HG03575 (cell line): ENCODE results near the gene PRR15L.

Source experiments
- ATAC-seq: cut with Tn5 transposase; IDR thresholded peaks from one replicate; pipeline ENCODE4 v1.9.1; 2021; ENCODE audit not compliant: unreplicated experiment, insufficient number of reproducible peaks, low FRiP score; ENCODE audit errors: extremely low read depth

Gene PRR15L

DNA sequence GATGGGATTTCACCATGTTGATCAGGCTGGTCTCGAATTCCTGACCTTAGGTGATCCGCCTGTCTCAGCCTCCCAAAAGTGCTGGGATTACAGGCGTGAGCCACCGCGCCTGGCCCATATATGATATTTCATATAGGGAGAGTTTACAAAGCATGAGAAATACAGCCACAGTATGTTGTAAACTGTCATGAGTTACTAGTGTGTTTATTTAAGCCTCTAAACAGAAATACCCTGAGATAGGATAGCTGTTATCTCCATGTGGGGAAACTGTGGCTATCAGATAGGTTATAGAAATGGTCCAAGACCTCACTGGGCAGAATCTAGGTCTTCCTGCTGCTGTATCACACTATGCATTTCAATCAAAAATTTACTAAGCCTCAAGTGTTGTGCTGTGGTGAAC, 11.2 kb upstream of the PRR15L start:
- ATAC-seq: no peak

DNA sequence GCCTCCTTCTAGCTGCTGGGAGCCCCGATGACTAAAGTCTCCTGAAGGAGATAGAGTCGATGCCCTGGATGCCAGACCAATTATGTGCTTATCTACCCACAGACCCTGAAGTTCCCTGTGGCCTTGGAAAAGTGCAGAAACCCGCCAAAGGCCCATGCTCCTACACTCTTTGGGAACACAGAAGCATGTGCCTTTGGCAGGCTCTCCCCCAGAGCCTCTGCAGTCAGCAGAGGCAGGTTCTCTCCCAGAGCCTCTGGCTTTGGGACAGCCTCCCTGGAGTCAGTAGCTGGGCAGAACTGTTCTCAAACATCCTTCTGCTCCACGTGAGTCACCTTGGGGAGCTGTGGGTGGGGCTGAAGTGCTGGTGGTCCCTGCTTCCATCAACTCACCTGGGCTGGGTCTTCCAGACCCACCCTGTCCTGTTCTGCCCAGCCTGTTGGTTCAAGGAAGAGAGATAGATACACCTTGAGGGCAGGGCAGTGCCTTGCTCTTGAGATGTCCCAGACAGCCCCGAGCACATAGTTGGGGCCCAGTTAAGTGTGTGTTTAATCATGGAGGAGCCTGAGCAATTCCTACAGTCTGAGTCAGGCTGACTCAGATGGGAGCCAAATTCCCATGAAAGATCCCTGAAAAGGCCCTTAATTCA, 10.0 kb upstream of the PRR15L start:
- ATAC-seq: no peak

DNA sequence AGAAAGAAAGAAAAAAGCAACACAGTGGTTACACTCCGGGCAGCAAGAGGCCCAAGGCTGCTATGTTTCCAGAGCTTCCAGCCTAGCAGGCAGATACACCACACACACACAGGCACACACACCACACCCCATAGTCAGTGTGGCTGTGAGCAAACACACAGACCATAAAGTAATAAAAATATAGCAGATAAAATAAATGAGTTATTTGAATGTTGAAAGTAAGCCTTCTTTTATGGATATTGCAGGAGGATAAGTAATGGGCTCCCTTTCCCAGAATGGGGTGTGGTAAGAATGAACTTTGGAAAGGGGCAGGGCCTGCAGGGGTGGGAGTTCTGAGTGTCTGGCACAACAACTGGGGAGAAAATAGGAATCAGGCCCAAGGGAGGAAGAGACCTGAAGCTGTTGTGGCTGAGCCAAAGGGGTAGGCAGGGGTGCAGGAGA, 8.4 kb upstream of the PRR15L start:
- ATAC-seq: no peak

DNA sequence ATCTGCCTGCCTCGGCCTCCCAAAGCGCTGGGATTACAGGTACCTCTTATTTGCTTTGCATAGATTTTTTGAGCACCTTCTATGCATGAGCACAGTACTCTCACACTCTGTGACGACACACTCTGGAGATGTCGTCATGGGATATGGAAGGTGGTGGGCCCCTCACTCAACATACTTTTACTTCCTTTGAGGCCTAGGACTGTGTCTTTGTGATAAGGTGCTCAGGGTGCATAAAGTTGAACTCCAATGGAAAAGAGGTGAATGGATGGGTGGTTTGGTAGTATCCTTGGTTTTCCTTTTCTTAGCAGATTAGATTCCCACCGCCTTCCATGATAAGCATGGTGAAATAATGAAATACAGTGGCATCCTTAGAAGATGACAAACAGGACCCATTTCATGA, 7.2 kb upstream of the PRR15L start:
- no peak for ATAC-seq

DNA sequence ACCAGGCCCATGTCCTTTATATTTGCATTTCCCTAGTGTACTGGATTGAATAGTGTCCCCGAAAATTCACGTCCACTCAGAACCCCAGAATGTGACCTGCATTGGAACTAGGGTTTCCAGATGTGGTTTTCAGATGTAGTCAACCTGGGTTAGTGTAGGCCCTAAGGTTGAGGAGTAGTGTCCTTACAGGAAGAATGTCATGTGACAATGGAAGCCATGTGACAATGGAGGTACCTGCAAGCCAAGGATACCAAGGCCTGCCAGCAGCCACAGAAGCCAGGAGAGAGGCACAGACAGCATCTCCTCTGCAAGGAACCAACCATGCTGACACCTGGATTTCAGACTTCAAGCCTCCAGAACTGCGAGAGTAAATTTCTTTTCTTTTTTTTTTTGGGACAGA, 5.2 kb upstream of the PRR15L start:
- ATAC-seq: no peak

DNA sequence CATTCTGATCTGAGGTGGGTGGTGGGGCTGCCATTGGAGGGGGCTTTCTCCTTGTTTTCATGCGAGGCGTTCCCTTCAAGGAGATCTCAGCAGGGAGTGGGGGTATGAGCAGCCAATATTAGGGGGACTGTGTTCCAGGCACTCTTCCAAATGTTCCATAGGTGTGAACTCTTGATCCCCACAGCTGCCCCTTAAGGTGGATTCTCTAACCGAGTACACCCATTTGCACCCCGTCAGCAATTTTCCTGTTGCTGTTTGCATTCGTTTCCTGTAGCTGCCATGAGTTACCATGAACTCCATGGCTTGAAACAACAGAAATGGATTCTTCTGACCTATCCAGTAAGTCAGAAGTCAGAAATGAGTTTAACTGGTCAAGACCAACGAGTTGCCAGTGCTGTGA, 3.7 kb upstream of the PRR15L start:
- no peak for ATAC-seq

DNA sequence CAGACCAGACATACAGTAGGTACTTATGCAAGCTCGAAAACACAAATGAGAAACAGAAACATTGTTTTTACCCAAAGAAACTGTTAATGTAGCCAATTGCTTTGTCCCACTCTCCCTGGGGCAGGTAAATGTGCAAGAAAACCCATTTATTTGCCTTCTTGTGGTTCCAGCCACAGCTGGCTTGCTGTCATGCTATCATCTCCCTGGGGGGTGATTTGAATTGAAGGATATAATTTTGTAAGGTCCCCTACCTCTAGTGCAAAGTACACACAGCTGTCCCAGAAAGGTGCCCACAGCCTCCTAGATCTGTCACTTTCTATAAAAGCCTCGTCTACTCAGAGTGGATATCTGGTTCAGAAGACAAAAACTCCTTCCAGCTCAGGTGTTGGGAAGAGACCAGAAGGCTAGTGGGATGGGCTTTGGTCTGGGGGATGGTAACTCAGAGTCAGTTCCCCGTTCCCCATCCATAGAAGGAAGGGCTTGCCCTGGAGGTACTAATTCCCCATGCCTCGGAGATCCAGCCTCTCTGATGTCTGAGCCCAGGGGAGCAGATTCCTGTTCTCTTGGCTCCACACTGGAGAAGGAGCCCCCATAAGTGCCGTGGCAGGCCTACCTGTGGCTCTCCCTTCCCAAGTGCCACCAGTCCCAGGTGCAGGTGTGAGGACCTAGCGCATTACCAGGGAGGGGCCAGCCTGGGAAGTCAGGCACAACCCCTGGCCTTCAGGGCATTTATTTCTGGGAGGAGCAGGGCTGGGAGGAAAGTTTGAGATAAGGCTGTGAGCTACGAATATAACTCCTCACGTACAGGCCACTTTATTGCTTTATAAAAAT, 2.4 kb upstream of the PRR15L start:
- no peak for ATAC-seq

DNA sequence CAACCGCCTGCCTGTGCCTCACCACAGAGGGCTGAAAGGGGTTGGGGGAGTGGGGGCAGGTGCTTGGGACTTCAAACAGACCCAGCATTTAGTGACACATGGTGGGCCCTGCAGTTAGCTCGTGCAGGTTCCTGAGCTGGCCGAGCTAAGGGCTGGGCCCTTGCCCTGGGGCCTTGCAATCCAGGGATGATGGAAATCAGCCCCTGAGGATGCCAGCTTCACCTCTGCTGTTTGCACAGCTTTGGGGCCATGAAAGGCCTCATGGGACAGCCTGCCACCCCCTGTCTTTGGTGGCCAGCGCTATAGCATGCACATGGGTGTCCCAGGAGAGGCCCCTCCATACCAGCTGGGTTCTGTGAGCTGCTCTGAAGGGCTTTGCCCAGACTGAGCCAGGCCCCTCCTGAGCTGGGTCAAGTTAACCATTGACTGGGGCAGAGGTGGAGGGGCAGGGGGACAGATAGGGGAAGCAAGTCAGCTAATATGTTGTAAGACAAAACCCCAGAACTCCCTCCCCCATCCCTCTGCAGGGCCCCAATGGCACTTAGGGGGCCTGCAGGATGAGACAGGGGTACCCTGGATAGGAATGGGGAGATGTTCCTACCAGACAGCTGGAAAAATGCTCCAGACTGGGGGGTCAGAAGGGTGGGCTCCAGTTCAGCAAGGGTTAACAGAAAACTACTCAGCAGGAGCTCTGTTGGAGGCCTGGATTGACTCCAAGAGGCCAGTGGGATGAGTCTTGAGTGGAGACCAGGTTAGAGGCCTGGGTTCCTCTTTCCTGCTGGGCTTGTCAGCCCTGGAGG, 692 bp downstream of the PRR15L start:
- ATAC-seq: no peak

DNA sequence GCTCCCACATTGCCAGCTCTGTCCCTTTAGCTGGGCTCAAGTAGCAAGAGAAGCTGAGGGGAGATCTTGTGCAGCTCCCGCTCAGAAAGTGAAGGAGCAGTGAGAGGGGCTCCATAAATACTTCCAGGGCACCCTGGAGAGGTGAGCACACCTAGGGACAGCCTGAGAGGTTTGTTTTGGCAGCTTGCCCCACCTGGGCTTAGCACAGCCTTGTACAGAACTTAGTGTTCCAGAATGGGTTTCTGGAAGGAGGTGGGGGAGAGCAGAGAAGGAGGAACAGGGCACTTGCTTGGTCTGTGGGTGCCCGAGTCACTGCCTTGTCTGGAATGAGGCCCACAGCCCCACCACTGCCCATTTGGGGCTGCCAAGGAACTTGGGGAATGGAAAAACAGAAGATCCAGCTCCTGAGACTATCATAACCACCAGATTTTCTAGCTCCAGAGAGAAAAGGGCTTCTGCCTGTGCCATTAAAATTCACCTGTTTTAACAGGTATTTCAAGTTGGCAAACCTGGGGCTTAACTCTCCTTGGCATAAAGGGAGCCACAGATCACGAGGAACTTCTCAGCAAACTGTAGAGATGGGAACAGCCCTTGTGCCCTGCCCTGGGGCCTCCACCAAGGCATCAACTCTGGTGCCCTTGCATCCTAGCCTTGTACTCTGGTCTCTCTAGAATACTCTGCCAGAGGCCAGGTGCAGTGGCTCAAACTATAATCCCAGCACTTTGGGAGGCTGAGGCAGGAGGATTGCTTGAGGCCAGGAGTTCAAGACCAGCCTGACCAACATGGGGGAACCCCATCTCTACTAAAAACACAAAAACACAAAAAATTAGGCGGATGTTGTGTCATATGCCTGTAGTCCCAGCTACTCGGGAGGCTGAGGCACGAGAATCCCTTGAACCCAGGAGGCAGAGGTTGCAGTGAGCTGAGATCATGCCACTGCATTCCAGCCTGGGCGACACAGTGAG, 1.9 kb downstream of the PRR15L start:
- ATAC-seq: no peak

DNA sequence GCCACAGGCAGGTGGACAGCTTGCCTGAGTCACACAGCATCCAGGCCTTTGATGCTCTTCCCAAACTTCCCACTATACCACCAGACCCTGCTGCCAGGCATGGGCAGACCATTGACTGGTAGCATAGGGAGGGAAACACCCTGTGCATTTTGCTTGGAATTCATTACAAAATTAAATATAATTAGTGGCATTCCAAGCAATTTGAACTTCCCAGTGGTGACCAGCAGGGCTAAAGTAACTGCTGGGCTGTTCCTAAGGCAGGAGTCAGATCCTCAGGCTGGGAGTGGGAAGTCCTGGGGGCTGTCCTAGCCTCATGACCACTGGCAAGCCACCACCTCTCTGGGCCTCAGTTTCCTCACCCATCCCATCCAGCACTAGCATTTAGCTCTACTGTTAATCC, 3.8 kb downstream of the PRR15L start:
- no peak for ATAC-seq

DNA sequence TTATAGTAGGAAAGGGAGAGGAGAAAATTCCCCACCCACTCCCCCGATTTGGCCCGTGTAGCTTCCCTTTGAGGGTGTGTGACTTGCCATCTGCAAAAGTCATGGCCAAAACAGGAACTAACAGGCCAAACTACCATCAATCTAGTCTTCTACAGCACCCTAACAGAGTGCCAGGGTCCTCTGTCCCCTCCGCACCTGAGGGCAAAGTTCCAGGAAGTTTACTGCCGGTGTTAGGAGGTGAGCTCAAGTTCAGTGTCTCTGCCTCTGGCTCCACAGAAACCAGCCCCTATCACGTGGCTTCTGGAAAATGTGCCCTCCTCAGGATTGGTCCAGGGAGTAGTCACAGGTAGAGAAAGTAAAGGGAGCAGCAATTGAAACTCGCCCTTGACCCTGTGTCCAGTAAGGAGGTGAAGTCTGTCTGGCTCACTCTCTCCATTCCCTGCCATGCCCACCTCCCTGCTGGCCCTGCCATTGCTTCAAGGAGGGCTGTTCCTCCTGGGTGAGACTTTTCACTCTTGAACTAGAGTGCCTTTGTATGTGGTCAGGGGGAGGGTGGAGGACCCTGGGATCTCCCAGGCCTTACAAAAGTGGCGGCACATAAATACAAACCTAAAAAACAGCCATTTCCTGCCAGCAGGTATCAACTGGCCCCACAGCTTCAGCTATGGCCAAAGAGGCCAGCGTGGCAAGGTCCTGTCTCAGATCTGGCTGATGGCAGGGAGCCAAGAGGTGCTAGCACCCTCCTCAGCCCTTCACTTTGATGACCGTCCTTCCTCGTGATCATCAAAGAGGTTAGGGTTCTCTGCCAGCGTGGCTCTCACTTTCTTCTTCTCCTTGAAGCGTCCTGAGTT, 5.3 kb downstream of the PRR15L start:
- no peak for ATAC-seq

DNA sequence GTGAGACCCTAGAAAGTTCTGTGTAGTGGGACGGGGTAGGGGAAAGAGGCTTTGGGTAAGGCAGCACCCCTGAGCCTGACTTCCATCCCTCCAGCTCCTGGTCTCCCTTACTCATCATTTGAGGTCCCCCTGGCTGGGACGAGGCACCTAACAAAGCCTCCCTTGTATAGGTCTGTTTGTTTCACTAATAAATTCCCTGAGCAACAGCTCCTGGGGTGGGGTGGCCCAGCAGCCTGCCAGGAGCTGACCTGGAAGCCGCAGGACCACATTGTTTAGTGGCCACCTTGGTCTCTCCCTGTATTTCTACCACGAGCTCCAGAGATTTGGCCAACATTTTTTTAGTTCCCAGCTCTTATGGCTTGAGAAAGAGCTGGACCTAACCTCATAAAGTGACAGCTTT, 7.2 kb downstream of the PRR15L start:
- ATAC-seq: no peak

DNA sequence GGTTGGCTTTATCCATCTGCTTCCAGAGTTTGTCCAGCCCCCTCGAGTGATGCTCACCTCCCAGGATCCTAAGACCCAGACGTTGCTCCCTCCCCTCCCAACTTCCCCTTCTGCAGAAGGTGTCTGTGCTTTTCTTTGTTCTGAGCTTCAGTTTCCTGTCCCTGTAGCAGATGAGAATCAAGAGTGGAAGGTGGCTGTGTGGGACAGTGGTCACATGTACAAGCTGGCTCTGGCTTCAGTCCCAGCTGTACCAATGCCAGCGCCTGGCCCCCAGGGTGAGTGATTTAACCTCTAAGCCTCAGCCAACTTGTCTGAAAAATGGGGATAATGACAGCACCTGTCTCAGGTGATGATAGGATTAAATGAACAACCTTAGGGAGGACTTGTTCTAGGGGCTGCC, 7.7 kb downstream of the PRR15L start:
- no peak for ATAC-seq

DNA sequence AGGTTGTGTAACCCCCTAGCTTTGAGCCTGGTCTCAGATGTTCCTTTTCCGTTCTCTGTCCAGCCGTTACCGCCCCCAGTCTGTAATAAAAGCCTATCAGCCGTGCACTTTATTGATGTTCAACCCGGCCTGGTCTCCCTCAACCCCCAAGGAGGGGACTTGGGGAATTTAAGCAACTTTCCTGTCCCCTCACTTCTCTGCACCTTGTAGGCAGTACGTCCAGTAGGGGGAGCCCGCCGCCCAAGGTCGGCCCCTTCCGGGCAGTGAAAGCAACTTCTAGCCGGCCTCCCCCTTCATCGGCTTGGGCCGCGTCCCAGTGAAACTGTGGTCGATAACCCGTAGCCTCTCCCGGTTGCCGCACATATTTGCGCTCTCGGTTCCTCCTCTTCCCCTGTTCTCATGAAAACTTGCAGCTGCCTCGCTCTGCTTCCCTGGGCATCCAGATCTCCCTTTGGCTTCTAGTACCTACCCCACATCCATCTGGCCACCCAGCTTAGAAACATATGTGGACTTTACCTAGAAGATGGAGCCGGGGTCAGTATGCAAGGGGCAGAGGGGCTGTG, 8.4 kb downstream of the PRR15L start:
- no peak for ATAC-seq

DNA sequence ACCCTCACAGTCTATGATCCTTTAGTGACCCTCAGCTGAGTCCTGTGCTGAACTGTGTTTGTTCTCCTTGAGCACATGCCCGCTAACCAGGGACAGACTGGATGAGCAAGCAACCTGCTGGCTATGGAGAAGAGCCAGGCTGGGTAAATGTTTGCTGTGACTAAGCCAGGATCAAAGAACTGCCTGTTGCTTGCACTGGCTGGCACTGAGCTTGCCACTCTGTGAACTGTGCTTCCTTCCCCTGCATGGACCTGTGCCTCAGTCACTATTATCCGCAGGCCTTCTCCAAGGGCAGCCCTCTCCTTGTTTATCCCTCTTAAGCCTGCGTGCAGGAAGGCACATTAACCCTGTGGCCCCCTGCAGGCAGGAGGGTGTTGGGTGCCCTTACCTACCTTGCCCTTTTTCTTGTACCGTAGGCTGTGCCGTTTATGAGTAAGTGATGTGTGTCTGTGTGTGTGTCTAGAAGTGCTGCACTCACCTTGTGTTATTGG, 8.9 kb downstream of the PRR15L start:
- no peak for ATAC-seq

DNA sequence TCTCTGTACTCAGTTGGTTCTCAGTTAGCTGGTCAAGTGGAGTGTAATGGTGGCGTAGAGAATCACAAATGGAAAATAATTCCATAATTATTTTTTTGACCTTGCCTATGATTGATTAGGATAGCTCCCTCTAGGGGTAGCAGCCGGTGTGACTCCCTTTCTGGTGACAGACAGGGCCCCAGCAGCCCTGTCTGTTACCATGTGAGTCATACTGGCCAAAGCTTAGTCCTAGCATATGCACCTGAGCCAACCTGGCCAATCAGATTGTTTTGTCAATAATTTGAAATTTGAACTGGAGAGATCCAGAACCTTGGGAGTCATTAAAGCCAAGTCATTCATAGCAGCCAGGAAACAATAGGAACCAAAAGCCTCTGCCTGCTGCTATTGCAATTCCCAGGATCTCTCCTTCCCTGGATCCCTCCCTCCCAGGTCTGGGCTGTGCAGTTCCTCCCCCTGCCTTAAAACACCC, 10.7 kb downstream of the PRR15L start:
- ATAC-seq: no peak

DNA sequence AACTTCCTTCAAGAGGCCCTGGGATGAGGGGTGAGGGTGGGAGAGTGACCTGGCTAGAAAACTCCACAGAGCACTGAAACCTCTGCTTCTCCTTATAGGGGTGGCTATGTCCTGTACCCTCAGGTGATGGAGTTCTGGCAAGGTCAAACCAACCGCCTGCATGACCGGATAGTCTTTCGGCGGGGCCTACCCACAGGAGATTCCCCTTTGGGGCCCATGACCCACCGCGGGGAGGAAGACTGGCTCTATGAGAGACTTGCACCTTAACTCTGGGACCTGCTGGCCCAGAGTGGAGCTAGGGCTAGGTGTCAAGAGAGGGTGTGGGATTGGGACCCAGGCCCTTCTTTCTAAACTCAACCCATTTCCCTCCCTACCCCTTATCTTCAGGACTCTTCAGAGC, 11.2 kb downstream of the PRR15L start:
- ATAC-seq: no peak
